OCI-LY3 (cell line): ENCODE data around the gene CD4.

Experiments
- H2AFZ ChIP-seq: fragments of 200-600, 300-600 bp; shearing (Covaris generic); 2 replicates; pipeline ENCODE4 v1.6.0; 2014; ENCODE audit warnings: antibody characterized with exemption, low read depth, low read length
- H3K27ac ChIP-seq: fragments of 200-600, 300-600 bp; sonication (generic); 2 replicates; pipeline ENCODE4 v1.5.1; 2014; ENCODE audit warnings: mild to moderate bottlenecking, low read length, moderate library complexity, mixed read lengths
- H3K27me3 ChIP-seq: fragments of 200-600, 300-600 bp; sonication (generic); 2 replicates; pipeline ENCODE4 v1.6.1; 2014; ENCODE audit warnings: low read depth, low read length, mixed read lengths
- H3K36me3 ChIP-seq: fragments of 200-600, 300-600 bp; sonication (generic); replicated peaks from 2 replicates; pipeline ENCODE3; 2014; ENCODE audit warnings: low read depth, low read length, mixed read lengths
- H3K4me1 ChIP-seq: fragments of 300-600, 200-600 bp; sonication (generic); 2 replicates; pipeline ENCODE4 v1.6.1; 2014; ENCODE audit warnings: low read length, mixed read lengths
- H3K4me2 ChIP-seq: fragments of 200-600, 300-600 bp; sonication (generic); 2 replicates; pipeline ENCODE4 v1.6.1; 2014; ENCODE audit warnings: low read length, mixed read lengths
- H3K4me3 ChIP-seq: fragments of 300-600, 200-600 bp; sonication (generic); 2 replicates; pipeline ENCODE4 v1.5.1; 2014; ENCODE audit warnings: antibody characterized with exemption, mild to moderate bottlenecking, low read length, moderate library complexity
- H3K79me2 ChIP-seq: fragments of 300-600, 200-600 bp; shearing (Covaris generic); 2 replicates; pipeline ENCODE4 v1.6.1; 2014; ENCODE audit warnings: mild to moderate bottlenecking, low read length, mixed read lengths
- H3K9ac ChIP-seq: fragments of 300-600, 200-600 bp; shearing (Covaris generic); 2 replicates; pipeline ENCODE4 v1.6.0; 2014; ENCODE audit warnings: mild to moderate bottlenecking, low read length, moderate library complexity
- H3K9me3 ChIP-seq: fragments of 200-600, 300-600 bp; shearing (Covaris generic); 2 replicates; pipeline ENCODE4 v1.6.1; 2014; ENCODE audit warnings: low read length, mixed read lengths; ENCODE audit not compliant: insufficient read depth
- H4K20me1 ChIP-seq: fragments of 200-600, 300-600 bp; sonication (generic); 2 replicates; pipeline ENCODE4 v1.6.1; 2016; ENCODE audit warnings: low read length, mixed read lengths; ENCODE audit not compliant: insufficient read depth
- CTCF ChIP-seq: fragments of 200-600, 300-600 bp; sonication (generic); IDR thresholded peaks from 2 replicates; pipeline ENCODE4 v1.5.1; 2014; ENCODE audit warnings: antibody characterized with exemption, low read length, low read depth
- EZH2phosphoT487 ChIP-seq: fragments of 200-600 bp; shearing (Covaris generic); IDR thresholded peaks from 2 replicates; pipeline ENCODE4 v1.6.1; 2018; ENCODE audit warnings: antibody characterized with exemption, mixed run types, low read depth

Gene CD4

GRCh38 chr12:6759741-6760140 lies 29.6 kb upstream of the CD4 start:
- Histone ChIP-seq H3K4me1 (peaks cover 17% of the 10 kb centered on the region), H2AFZ (no peak overlapping the region)

GRCh38 chr12:6763380-6763779 lies 25.9 kb upstream of the CD4 start:
- H3K4me2 ChIP-seq: no peak overlapping the region
- no peaks in the 10 kb centered on the region for H3K9me3 ChIP-seq
- no peaks in the 10 kb centered on the region for H4K20me1 ChIP-seq
- H3K9ac ChIP-seq: no peak overlapping the region
- no peak for TF ChIP-seq CTCF
- TF ChIP-seq EZH2phosphoT487: no peak
- no peak overlapping the region for H3K27ac ChIP-seq
- peaks cover 30% of the 10 kb centered on the region for H3K4me1 ChIP-seq
- peaks cover 55% of the 10 kb centered on the region for H3K27me3 ChIP-seq
- H3K4me3 ChIP-seq: no peak overlapping the region
- no peaks in the 10 kb centered on the region for H3K79me2 ChIP-seq
- H2AFZ ChIP-seq: no peak overlapping the region
- no peaks in the 10 kb centered on the region for H3K36me3 ChIP-seq

More at GRCh38 chr12:6759741-6760140, 29.6 kb upstream of the CD4 start:
- H3K4me2 ChIP-seq: no peak overlapping the region
- H4K20me1 ChIP-seq: no peaks in the 10 kb centered on the region
- no peak overlapping the region for H3K9ac ChIP-seq
- no peak overlapping the region for H3K27ac ChIP-seq
- H3K4me3 ChIP-seq: no peak overlapping the region
- H3K27me3 ChIP-seq: peaks cover 27% of the 10 kb centered on the region
- H3K9me3 ChIP-seq: no peaks in the 10 kb centered on the region
- no peaks in the 10 kb centered on the region for H3K79me2 ChIP-seq
- no peak for TF ChIP-seq CTCF
- TF ChIP-seq EZH2phosphoT487: no peak
- no peaks in the 10 kb centered on the region for H3K36me3 ChIP-seq

- Histone ChIP-seq H3K4me3 (peak overlapping the region; percentile 72), H3K4me2 (peak overlapping the region; percentile 94), H3K36me3 (no peaks in the 10 kb centered on the region), H3K27ac (no peak overlapping the region), H3K27me3 (peaks cover 60% of the 10 kb centered on the region), H2AFZ (peak overlapping the region; percentile 57; the same call in 1 of the 2 replicates), H3K9ac (peak overlapping the region; percentile 22), H3K9me3 (no peaks in the 10 kb centered on the region), H3K4me1 (peaks cover 26% of the 10 kb centered on the region), H4K20me1 (no peaks in the 10 kb centered on the region), H3K79me2 (no peaks in the 10 kb centered on the region)
- TF ChIP-seq EZH2phosphoT487: no peak
- no peak for TF ChIP-seq CTCF
Observed at GRCh38 chr12:6764011-6764828, 25.1 kb upstream of the CD4 start.

GRCh38 chr12:6765048-6765633 lies 24.2 kb upstream of the CD4 start:
- TF ChIP-seq CTCF: no peak
- no peak for TF ChIP-seq EZH2phosphoT487
- H3K27ac ChIP-seq: no peak overlapping the region
- no peaks in the 10 kb centered on the region for H3K79me2 ChIP-seq
- H3K4me2 ChIP-seq: peak overlapping the region; percentile 94
- peaks cover 26% of the 10 kb centered on the region for H3K4me1 ChIP-seq
- peak overlapping the region; percentile 91 for H3K4me3 ChIP-seq
- H3K36me3 ChIP-seq: no peaks in the 10 kb centered on the region
- peak overlapping the region; percentile 59; the same call in 1 of the 2 replicates for H3K9ac ChIP-seq
- no peak overlapping the region for H2AFZ ChIP-seq
- H3K27me3 ChIP-seq: peaks cover 62% of the 10 kb centered on the region
- no peaks in the 10 kb centered on the region for H3K9me3 ChIP-seq
- H4K20me1 ChIP-seq: no peaks in the 10 kb centered on the region
